Large intestine (tissue), 3 donors: ENCODE results near the gene RFTN1. TPM values are rescaled to one million over a fixed set of nuclear protein-coding genes. Genes with fewer than 3 reads are reported as not detected.

Experiments used
- DNase-seq, 2 donors: peaks; one replicate each; pipeline versions ENCODE4 v3.0.0 to v3.0.0-alpha.2; 2013
- H3K27ac ChIP-seq: one replicate; pipeline ENCODE4 v1.5.1; 2013; ENCODE audit warnings: low read length
- H3K27me3 ChIP-seq: 2 replicates; pipeline ENCODE4 v1.6.1; 2013; ENCODE audit warnings: low read length; ENCODE audit not compliant: control insufficient read depth, insufficient read depth
- H3K36me3 ChIP-seq: 2 replicates; pipeline ENCODE4 v1.6.1; 2013; ENCODE audit warnings: low read length; ENCODE audit not compliant: control insufficient read depth, insufficient read depth
- H3K4me1 ChIP-seq: one replicate; pipeline ENCODE4 v1.6.1; 2013; ENCODE audit warnings: low read length; ENCODE audit not compliant: control insufficient read depth, insufficient read depth
- H3K4me3 ChIP-seq: one replicate; pipeline ENCODE4 v1.5.1; 2013; ENCODE audit warnings: low read length
- H3K9me3 ChIP-seq: one replicate; pipeline ENCODE4 v1.6.1; 2013; ENCODE audit warnings: mild to moderate bottlenecking, low read depth, low read length, moderate library complexity; ENCODE audit not compliant: control insufficient read depth
- WGBS: methylation state at CpG from one replicate; pipeline ENCODE4 v1.1.5; 2013; ENCODE audit warnings: low lambda C conversion rate; ENCODE audit not compliant: insufficient coverage; 5-methylcytosine and 5-hydroxymethylcytosine counted together
- polyA plus RNA-seq: library from polyadenylated mRNA; unstranded; fragments of 120-200 nt; gene quantifications from one replicate; pipeline ENCODE4 v1.2.1, GENCODE V29; 2013

Gene RFTN1
- polyA plus RNA-seq, 1 donor: 15.0 TPM

GRCh38 chr3:16425398-16426028, 88.0 kb downstream of the RFTN1 start:
- DNase-seq: no peak
- 42% methylated on average over 4 of the region's 12 CpGs for WGBS
- Histone ChIP-seq H3K36me3 (no peaks in the 10 kb centered on the region), H3K27me3 (no peaks in the 10 kb centered on the region), H3K27ac (no peak overlapping the region), H3K9me3 (no peaks in the 10 kb centered on the region), H3K4me3 (no peak overlapping the region), H3K4me1 (no peaks in the 10 kb centered on the region)

DNA sequence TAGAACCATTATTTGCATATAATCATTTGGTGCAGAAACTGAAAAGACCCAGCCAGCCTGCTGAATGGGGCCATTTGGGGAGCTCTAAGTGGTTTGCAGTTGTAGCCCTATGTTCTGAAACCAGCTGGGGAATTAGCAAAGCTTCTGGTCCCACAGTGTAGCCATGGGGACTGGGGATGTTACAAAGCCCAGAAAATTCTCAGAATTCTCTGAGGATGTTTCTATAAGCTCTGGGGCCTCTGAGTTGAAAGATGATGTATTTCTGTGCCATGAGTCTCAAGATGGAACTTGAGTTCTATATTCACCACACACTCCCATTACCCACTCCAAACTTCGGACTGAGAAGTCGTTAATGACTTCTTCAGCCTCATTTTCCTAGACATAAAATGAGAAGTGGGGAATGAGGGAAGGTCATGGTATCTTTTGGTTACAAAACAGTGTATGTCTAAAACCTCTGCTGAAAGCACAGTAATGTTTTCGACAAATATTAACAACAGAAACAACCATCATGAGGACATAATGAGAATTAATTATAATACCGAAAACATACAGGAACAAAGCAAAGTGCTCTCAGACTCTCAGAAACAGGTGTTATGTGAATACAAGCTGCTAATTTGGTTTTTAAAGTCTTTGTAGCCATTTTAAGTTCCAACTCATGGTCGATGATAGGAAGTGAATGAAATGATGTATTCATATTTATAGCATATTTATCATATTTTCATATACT, 89.4 kb downstream of the RFTN1 start:
- no peaks in the 10 kb centered on the region for H3K36me3 ChIP-seq
- no peak for DNase-seq
- H3K27me3 ChIP-seq: no peaks in the 10 kb centered on the region
- WGBS: 93% methylated on average over 4 of the region's 5 CpGs
- H3K27ac ChIP-seq: no peak overlapping the region
- no peaks in the 10 kb centered on the region for H3K4me1 ChIP-seq
- no peak overlapping the region for H3K4me3 ChIP-seq
- no peaks in the 10 kb centered on the region for H3K9me3 ChIP-seq

- no peak for DNase-seq
- Histone ChIP-seq H3K9me3 (no peaks in the 10 kb centered on the region), H3K27ac (no peak overlapping the region), H3K4me3 (no peak overlapping the region), H3K36me3 (no peaks in the 10 kb centered on the region), H3K4me1 (no peaks in the 10 kb centered on the region), H3K27me3 (no peaks in the 10 kb centered on the region)
- WGBS: no CpG with 5 or more reads among the region's 2 CpGs
These were observed 90.2 kb downstream of the RFTN1 start for GRCh38 chr3:16423298-16423697.

DNA sequence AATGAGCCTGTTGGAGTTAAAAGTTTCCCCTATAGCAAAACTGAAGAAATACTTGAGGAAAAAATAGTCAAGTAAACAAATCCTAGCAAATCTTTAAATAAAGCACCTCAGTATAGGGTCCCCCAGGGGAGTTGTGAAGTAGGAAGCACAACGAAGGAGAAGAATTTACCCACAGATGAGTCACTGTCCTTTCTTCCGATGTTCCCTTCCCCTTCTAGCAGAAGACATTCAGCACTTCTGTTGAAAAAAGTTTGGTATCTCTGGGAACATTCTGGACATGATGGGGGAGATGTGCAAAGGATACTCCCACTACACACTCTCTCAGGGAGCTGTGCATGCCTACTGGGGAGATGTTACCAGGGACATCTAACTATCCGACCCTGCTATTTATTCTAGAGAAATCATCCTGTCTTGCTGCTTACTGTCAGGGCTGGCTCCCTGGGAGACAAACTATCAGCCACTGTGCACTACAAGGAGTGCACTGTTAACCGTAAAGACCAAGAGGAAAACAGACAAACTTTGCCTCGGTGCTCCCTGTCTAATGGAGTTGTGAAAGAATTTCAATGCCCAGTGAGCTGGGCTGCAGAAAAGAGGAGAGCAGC, 93.8 kb downstream of the RFTN1 start:
- H3K4me1 ChIP-seq: no peaks in the 10 kb centered on the region
- no peak overlapping the region for H3K4me3 ChIP-seq
- no peaks in the 10 kb centered on the region for H3K9me3 ChIP-seq
- H3K27ac ChIP-seq: no peak overlapping the region
- no peaks in the 10 kb centered on the region for H3K27me3 ChIP-seq
- no CpG with 5 or more reads among the region's 5 CpGs for WGBS
- DNase-seq: no peak
- no peaks in the 10 kb centered on the region for H3K36me3 ChIP-seq

GRCh38 chr3:16417945-16418739, 95.4 kb downstream of the RFTN1 start:
- WGBS: no CpG with 5 or more reads among the region's 5 CpGs
- H3K9me3 ChIP-seq: no peaks in the 10 kb centered on the region
- no peaks in the 10 kb centered on the region for H3K36me3 ChIP-seq
- no peak for DNase-seq
- H3K27ac ChIP-seq: no peak overlapping the region
- no peaks in the 10 kb centered on the region for H3K4me1 ChIP-seq
- H3K27me3 ChIP-seq: no peaks in the 10 kb centered on the region
- no peak overlapping the region for H3K4me3 ChIP-seq

- WGBS: no CpG with 5 or more reads among the region's 3 CpGs
- Histone ChIP-seq H3K9me3 (no peaks in the 10 kb centered on the region), H3K4me1 (no peaks in the 10 kb centered on the region), H3K36me3 (no peaks in the 10 kb centered on the region), H3K27me3 (no peaks in the 10 kb centered on the region), H3K27ac (no peak overlapping the region), H3K4me3 (no peak overlapping the region)
- no peak for DNase-seq
These were observed 97.5 kb downstream of the RFTN1 start for GRCh38 chr3:16415911-16416476.

- no peak for DNase-seq
- Histone ChIP-seq H3K9me3 (no peaks in the 10 kb centered on the region), H3K27me3 (no peaks in the 10 kb centered on the region), H3K4me1 (no peaks in the 10 kb centered on the region), H3K4me3 (no peak overlapping the region), H3K27ac (no peak overlapping the region), H3K36me3 (peaks cover 3% of the 10 kb centered on the region)
- 80% methylated on average over 1 of the region's 2 CpGs for WGBS
These were observed 100.2 kb downstream of the RFTN1 start for GRCh38 chr3:16413321-16413720.

GRCh38 chr3:16412192-16412800, 101.2 kb downstream of the RFTN1 start:
- 75% methylated on average over 1 of the region's 1 CpG for WGBS
- H3K36me3 ChIP-seq: peaks cover 3% of the 10 kb centered on the region
- no peak overlapping the region for H3K27ac ChIP-seq
- no peaks in the 10 kb centered on the region for H3K4me1 ChIP-seq
- H3K27me3 ChIP-seq: peaks cover 2% of the 10 kb centered on the region
- DNase-seq: no peak
- H3K9me3 ChIP-seq: no peaks in the 10 kb centered on the region
- no peak overlapping the region for H3K4me3 ChIP-seq

DNA sequence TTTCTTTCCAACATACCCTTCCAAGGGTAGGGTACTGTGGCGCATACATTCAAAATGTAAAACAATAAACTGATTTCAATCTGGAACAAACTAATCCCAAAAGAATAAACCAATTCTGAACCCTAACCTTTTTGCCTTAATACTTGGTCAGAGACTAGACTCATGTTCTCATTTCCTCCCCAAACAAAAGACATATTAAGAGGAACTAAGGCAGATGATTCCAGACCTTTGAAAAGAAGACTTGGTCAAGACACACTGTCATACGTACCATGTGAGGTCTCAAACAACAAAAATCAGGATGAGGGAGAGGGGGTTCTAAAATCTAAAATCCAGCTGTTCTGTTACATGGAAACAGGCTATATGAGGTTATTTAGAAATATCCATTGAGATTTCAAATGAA, 102.1 kb downstream of the RFTN1 start:
- DNase-seq: no peak
- Histone ChIP-seq H3K4me1 (no peaks in the 10 kb centered on the region), H3K27me3 (peaks cover 2% of the 10 kb centered on the region), H3K9me3 (no peaks in the 10 kb centered on the region), H3K4me3 (no peak overlapping the region), H3K36me3 (peaks cover 3% of the 10 kb centered on the region), H3K27ac (no peak overlapping the region)
- no CpG with 5 or more reads among the region's 2 CpGs for WGBS

GRCh38 chr3:16410659-16411058, 102.8 kb downstream of the RFTN1 start:
- Histone ChIP-seq H3K27me3 (peaks cover 2% of the 10 kb centered on the region), H3K27ac (no peak overlapping the region), H3K4me3 (no peak overlapping the region), H3K36me3 (peaks cover 3% of the 10 kb centered on the region), H3K4me1 (no peaks in the 10 kb centered on the region), H3K9me3 (no peaks in the 10 kb centered on the region)
- no peak for DNase-seq
- no CpG with 5 or more reads among the region's 3 CpGs for WGBS
